GM19240 (cell line): ENCODE results near the gene CROCC2.
A peak's percentile ranks its signal among the peaks of the same experiment; 100 is the strongest.

Source experiments
- DNase-seq: peaks from one replicate; pipeline ENCODE4 v3.0.0; 2011; ENCODE audit warnings: low spot score; ENCODE audit not compliant: insufficient read length

CROCC2 gene

GRCh38 chr2:241034490-241035141, 128.5 kb downstream of the CROCC2 start:
- no peak for DNase-seq

GRCh38 chr2:241035142-241035817, 129.1 kb downstream of the CROCC2 start:
- DNase-seq = no peak

- no peak for DNase-seq
Measured at GRCh38 chr2:241035818-241036396, 129.8 kb downstream of the CROCC2 start.

GRCh38 chr2:241036397-241036963, 130.3 kb downstream of the CROCC2 start:
- peak; percentile 77 for DNase-seq

- peak; percentile 38 for DNase-seq
Measured at GRCh38 chr2:241036964-241037421, 130.9 kb downstream of the CROCC2 start.

- no peak for DNase-seq
Measured at GRCh38 chr2:241037498-241037897, 131.4 kb downstream of the CROCC2 start.

- DNase-seq = no peak
Measured at GRCh38 chr2:241038374-241039180, 132.4 kb downstream of the CROCC2 start.

GRCh38 chr2:241039416-241039815, 133.3 kb downstream of the CROCC2 start:
- no peak for DNase-seq

- no peak for DNase-seq
Measured at GRCh38 chr2:241040081-241040803, 134.1 kb downstream of the CROCC2 start.

- no peak for DNase-seq
Measured at GRCh38 chr2:241041589-241042158, 135.5 kb downstream of the CROCC2 start.
